Suprapubic skin (tissue), 4 donors: ENCODE measurements around the gene EHMT2. TPM values are rescaled to one million over a fixed set of nuclear protein-coding genes. Genes with fewer than 3 reads are reported as not detected.

Experiments used
- DNase-seq, 2 donors: peaks; one replicate each; pipeline ENCODE4 v3.0.0-alpha.2; 2019; ENCODE audit warnings: low spot score in 2 of 2
- H3K27ac ChIP-seq: fragments of 200-600 bp; sonication (generic); one replicate; pipeline ENCODE4 v1.5.1; 2019
- H3K27me3 ChIP-seq: fragments of 200-600 bp; sonication (generic); one replicate; pipeline ENCODE4 v1.5.1; 2019
- H3K36me3 ChIP-seq: fragments of 200-600 bp; sonication (generic); one replicate; pipeline ENCODE4 v1.5.1; 2019
- H3K4me1 ChIP-seq: fragments of 200-600 bp; sonication (generic); one replicate; pipeline ENCODE4 v1.5.1; 2019
- H3K4me3 ChIP-seq: fragments of 200-600 bp; sonication (generic); one replicate; pipeline ENCODE4 v1.5.1; 2019; ENCODE audit warnings: mild to moderate bottlenecking
- H3K9me3 ChIP-seq: fragments of 200-600 bp; sonication (generic); one replicate; pipeline ENCODE4 v1.5.1; 2019
- CTCF ChIP-seq, 2 donors: fragments of 200-600 bp in 1 of 2; fragments of 450-650 bp in 1 of 2; sonication (generic) in 1 of 2; IDR thresholded peaks; one replicate each; pipeline ENCODE4 v1.5.1; 2016 to 2019; ENCODE audit warnings: antibody characterized with exemption in 2 of 2, mild to moderate bottlenecking in 1 of 2, moderate library complexity in 1 of 2
- EP300 ChIP-seq: sonication (generic); formaldehyde crosslinking; IDR thresholded peaks from one replicate; pipeline ENCODE4 v1.6.1; 2017; ENCODE audit warnings: antibody characterized with exemption
- POLR2A ChIP-seq, 2 donors: fragments of 450-650 bp; IDR thresholded peaks; one replicate each; pipeline ENCODE4 v1.6.1; 2017; ENCODE audit warnings: antibody characterized with exemption in 2 of 2, mild to moderate bottlenecking in 2 of 2, moderate library complexity in 2 of 2
- POLR2AphosphoS5 ChIP-seq, 3 donors: sonication (generic); formaldehyde crosslinking; IDR thresholded peaks; one replicate each; pipeline ENCODE4 v1.6.1; 2017; ENCODE audit warnings: antibody characterized with exemption in 3 of 3
- WGBS: methylation state at CpG from one replicate; pipeline ENCODE4 v1.1.5; 2018; 5-methylcytosine and 5-hydroxymethylcytosine counted together
- total RNA-seq, 4 donors: library from RNA; depleted of rRNA; stranded (reverse); fragments of >200 nt; gene quantifications; one replicate each; pipeline ENCODE4 v1.1.0, GENCODE V29; 2016

The EHMT2 gene
- total RNA-seq, 4 donors from 2014 or later, result 38.7 to 48.9 (median 42.9) TPM

GRCh38 chr6:31898383-31899011 is 999 bp upstream of the EHMT2 start:
- Histone ChIP-seq H3K4me3 (peak overlapping the region; percentile 83), H3K27ac (peak overlapping the region; percentile 82), H3K27me3 (no peaks in the 10 kb centered on the region), H3K4me1 (peaks cover 48% of the 10 kb centered on the region), H3K9me3 (no peaks in the 10 kb centered on the region), H3K36me3 (peaks cover 19% of the 10 kb centered on the region)
- DNase-seq, result no peak
- TF ChIP-seq CTCF (IDR thresholded peaks at IDR 0.05), result no peak
- TF ChIP-seq POLR2A (IDR thresholded peaks at IDR 0.05), result no peak
- no peak for TF ChIP-seq EP300
- TF ChIP-seq POLR2AphosphoS5 (IDR thresholded peaks at IDR 0.05), result no peak
- 16% methylated on average over 8 of the region's 8 CpGs for WGBS

GRCh38 chr6:31896856-31897611 is 464 bp downstream of the EHMT2 start:
- TF ChIP-seq EP300 (no peak), POLR2AphosphoS5 (IDR thresholded peaks at IDR 0.05) (no peak), POLR2A (IDR thresholded peaks at IDR 0.05) (no peak), CTCF (IDR thresholded peaks at IDR 0.05) (no peak)
- peak in 1 of 2 donors; percentile 81 for DNase-seq
- Histone ChIP-seq H3K36me3 (peaks cover 33% of the 10 kb centered on the region), H3K9me3 (no peaks in the 10 kb centered on the region), H3K4me1 (peaks cover 39% of the 10 kb centered on the region), H3K27me3 (no peaks in the 10 kb centered on the region), H3K4me3 (peak overlapping the region; percentile 83), H3K27ac (peak overlapping the region; percentile 82)
- WGBS, result no CpG with 5 or more reads among the region's 62 CpGs

GRCh38 chr6:31896493-31896855 is 1.0 kb downstream of the EHMT2 start:
- Histone ChIP-seq H3K4me1 (peaks cover 37% of the 10 kb centered on the region), H3K36me3 (peaks cover 39% of the 10 kb centered on the region), H3K27me3 (no peaks in the 10 kb centered on the region), H3K9me3 (no peaks in the 10 kb centered on the region), H3K27ac (peak overlapping the region; percentile 82), H3K4me3 (peak overlapping the region; percentile 83)
- no peak for DNase-seq
- WGBS, result 45% methylated on average over 4 of the region's 4 CpGs
- no peak for TF ChIP-seq EP300
- TF ChIP-seq CTCF (IDR thresholded peaks at IDR 0.05), result no peak
- no peak for TF ChIP-seq POLR2AphosphoS5 (IDR thresholded peaks at IDR 0.05)
- no peak for TF ChIP-seq POLR2A (IDR thresholded peaks at IDR 0.05)

- DNase-seq, result no peak
- no peak overlapping the region for H3K27ac ChIP-seq
- TF ChIP-seq POLR2A (IDR thresholded peaks at IDR 0.05) (no peak), POLR2AphosphoS5 (IDR thresholded peaks at IDR 0.05) (no peak), CTCF (IDR thresholded peaks at IDR 0.05) (no peak), EP300 (no peak)
- no peak overlapping the region for H3K4me3 ChIP-seq
- H3K9me3 ChIP-seq, result no peaks in the 10 kb centered on the region
- 78% methylated on average over 6 of the region's 6 CpGs for WGBS
- peaks cover 10% of the 10 kb centered on the region for H3K4me1 ChIP-seq
- H3K36me3 ChIP-seq, result peaks cover 76% of the 10 kb centered on the region
- no peaks in the 10 kb centered on the region for H3K27me3 ChIP-seq
Observed at GRCh38 chr6:31892821-31893220, 4.7 kb downstream of the EHMT2 start.

GRCh38 chr6:31889331-31889972 is 8.0 kb downstream of the EHMT2 start:
- Histone ChIP-seq H3K36me3 (peaks cover 100% of the 10 kb centered on the region), H3K9me3 (no peaks in the 10 kb centered on the region), H3K27me3 (no peaks in the 10 kb centered on the region), H3K4me1 (no peaks in the 10 kb centered on the region), H3K27ac (no peak overlapping the region), H3K4me3 (no peak overlapping the region)
- DNase-seq, result no peak
- no peak for TF ChIP-seq EP300
- TF ChIP-seq CTCF (IDR thresholded peaks at IDR 0.05), result no peak
- TF ChIP-seq POLR2A (IDR thresholded peaks at IDR 0.05), result no peak
- no peak for TF ChIP-seq POLR2AphosphoS5 (IDR thresholded peaks at IDR 0.05)
- WGBS, result 94% methylated on average over 3 of the region's 3 CpGs
